HPDE6-E6E7 (cell line): ENCODE data around the gene RDH16.

Experiments
- DNase-seq: peaks from one replicate; pipeline ENCODE4 v3.0.0; 2011; ENCODE audit warnings: missing footprints; ENCODE audit errors: extremely low spot score

The RDH16 gene, protein sequence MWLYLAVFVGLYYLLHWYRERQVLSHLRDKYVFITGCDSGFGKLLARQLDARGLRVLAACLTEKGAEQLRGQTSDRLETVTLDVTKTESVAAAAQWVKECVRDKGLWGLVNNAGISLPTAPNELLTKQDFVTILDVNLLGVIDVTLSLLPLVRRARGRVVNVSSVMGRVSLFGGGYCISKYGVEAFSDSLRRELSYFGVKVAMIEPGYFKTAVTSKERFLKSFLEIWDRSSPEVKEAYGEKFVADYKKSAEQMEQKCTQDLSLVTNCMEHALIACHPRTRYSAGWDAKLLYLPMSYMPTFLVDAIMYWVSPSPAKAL

DNA sequence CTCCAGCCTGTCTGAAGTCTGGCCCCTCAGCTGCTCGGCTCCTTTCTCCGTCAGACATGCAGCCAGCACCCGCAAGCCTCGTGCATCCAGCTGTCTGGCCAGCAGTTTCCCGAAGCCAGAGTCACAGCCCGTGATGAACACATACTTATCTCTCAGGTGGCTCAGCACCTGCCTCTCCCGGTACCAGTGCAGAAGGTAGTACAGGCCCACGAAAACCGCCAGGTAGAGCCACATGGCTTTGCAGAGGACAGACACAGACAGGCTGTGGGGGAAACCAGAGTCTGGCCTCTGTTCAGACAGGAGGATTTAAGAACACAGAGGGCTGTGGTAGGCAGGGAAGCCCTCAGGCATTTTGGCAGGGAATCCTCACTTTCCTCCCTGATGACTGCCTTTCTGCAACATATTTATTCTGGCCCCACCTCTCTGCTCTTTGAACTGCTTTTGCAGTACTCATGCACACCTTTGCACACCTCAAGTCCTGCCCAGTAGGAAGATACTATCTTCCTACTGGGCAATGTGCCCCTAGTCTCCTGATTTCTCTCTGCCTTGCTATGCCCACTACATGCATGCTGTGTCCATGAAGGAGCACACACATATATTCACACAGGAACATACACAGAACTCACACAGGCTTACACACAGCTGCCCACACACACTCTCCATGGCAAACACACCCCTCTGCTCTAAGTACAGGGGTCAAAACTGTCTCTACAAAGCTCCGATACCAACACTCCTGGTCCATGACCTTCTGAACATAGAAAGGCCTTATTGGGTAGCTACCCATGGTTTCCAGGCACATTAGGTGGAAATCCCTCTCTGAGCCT lies at the start of gene RDH16:
RDH16 (minus strand) TSS at position 380 of the 824 bp plus-strand sequence; CDS start at position 234, 146 bp downstream.
- DNase-seq = no peak

- DNase-seq = no peak
Measured at GRCh38 chr12:57006809-57007475, 49.5 kb upstream of the RDH16 start.

DNA sequence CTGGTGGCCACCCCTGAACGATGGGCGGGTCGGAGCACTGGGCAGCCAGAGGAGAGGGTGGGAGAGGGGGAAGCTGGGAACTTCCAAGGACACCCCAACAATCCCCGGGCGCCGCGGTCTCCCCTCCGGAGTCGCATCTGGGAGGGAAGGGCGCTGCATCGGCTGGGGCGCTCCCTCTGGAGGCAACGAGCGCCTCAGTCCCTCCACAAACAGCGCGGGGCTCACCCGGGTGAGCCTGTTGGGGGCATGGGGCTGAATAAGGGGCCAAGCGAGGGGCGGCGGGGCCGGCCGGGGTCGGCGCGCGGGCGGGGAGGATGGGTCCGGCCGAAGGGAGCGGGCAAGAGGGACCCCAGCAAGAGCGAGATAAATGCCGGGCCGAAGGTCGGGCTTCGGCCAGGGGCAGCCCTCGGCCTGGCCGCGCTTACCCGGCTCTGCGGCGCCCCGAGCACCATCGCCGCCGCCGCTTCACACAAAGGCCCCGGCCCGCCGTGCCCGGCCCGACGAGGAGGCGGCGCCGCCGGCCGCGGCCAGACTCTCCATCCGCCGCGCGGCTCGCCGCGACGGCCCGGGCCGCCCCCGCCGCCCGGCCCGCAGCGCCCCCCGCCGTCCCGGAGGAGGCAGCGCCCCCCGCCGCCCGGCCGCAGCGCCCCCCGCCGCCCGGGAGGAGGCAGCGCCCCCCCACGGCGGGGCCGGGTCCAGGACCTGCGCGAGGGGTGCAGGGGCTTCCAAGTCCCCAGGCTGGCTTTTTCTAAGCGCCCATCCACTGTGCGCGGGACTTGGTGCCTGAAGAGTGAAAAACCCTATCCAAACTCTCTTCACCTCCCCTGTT lies 48.8 kb upstream of the RDH16 start, which contains the start of gene ZBTB39:
ZBTB39 (minus strand) TSS at position 567 of the 829 bp plus-strand sequence. CDS start 1,629 bp downstream, outside the sequence.
- DNase-seq = peak; percentile 71

- DNase-seq = no peak
Measured at GRCh38 chr12:57004651-57005050, 47.2 kb upstream of the RDH16 start.

DNA sequence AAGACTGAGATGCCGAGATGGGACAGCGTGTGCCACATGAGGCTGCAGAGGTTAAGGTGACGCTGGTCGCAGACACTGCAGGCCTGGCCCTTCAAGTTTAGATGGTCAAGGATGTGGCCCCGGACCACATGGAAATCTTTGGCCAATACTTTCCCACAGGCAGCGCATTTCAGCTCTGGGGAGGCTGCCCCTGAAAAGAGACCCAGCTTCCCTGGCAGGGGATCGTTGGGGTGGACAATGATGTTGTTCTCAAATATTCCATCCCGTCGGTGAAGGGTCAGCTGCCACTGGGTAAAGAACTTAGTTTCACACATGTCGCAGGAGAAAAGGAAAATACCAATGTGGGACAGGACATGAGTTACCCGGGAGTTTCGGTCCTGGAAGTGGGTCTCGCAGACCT lies 46.0 kb upstream of the RDH16 start:
- DNase-seq = no peak

DNA sequence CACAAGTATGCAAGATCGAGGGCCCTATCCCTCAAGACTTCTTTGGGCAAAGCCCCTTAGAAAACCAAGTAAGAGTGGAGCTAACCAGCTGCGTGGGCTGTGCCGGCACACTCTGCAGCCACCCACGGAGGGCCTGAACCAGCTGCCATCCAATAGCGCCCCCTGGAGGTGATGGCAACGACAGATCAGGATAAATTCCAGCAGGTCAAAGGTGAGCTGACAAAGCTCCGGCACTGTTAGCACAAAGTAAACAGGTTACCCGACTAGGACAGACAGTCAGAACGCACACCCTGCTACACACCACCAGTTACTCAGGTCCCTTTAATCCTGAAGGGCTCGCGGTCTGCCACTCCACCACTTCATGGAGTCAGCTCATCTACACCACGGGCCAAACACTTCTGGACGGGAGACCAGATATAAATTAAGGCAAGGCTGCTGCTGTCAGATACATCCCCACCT lies 44.1 kb upstream of the RDH16 start:
- DNase-seq = peak; percentile 56

DNA sequence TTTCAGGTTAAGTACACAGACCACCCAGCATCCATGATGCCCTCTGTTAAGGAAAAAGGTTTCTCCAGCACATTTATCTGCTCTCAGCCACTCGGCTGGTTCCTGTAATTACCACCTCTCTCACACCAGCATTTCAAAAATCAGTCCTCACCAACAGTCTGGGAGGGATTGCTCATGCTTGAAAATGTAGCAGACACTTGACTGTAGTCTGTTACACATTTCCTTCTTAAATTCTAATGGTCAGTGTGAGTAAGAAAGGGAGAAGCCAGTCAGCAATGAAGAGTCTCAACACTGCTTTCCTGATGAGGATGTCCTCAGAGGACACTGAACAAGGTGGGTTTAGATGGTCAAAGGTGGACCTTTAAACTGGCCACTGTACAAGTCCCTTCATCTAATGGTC lies 43.0 kb upstream of the RDH16 start:
- no peak for DNase-seq

- DNase-seq = no peak
Measured at GRCh38 chr12:56999456-56999855, 42.0 kb upstream of the RDH16 start.

GRCh38 chr12:56998981-56999380 lies 41.6 kb upstream of the RDH16 start:
- DNase-seq = no peak

DNA sequence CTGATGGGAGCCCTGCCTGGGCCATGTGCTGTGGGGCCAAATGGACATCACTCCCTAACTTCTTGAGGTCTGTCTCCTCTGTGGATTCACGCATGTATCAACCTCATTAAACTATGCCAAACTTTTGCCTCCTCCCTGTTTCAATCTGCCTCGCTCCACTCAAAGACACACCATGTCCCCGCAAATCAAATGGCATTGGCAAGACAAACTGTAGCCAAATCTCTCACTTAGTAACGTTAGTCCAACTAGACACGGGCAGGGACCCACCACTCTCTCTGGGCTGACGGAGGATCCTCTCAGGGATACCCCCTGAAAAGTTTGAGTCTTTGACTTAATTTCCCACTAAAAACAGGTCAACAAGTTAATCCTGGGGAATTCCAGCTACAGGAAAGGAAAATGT lies 40.9 kb upstream of the RDH16 start:
- no peak for DNase-seq

DNA sequence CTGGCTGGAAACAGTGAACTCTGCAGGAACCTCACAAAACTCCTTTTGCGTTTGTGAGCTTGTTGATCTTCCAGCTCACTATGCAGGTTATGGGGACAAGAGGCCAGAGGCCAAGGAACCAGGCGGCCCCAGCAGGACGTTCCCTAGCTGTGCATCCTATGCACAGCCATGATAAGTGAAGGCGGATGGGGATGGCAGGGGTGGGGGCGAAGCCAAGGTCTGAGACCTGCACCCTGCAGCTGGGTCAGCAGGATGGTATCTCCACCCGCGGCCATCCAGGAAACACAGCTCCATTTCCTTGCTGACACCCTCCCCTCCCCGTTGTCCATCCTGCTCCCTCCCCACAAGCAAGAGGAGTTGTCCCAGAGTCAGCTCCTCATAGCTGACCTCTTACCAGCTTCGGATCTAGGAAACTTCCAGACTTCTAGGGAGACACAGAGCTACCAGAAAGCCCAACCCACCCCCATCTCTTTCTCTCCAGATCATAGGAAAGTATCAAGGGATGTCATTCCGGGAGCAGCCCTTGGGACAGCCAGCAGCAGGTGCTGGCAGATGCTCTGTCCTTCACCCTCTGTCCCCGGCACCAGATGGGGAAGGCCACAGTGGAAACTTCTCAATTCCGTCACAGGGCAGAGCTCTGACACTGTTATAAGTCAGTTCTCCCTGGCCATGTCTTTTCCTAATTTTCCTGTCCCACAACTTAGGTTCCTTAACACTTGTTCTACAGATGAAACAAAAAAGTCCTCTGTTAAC lies 39.6 kb upstream of the RDH16 start:
- DNase-seq = no peak

- no peak for DNase-seq
Measured at GRCh38 chr12:56995930-56996496, 38.6 kb upstream of the RDH16 start.

DNA sequence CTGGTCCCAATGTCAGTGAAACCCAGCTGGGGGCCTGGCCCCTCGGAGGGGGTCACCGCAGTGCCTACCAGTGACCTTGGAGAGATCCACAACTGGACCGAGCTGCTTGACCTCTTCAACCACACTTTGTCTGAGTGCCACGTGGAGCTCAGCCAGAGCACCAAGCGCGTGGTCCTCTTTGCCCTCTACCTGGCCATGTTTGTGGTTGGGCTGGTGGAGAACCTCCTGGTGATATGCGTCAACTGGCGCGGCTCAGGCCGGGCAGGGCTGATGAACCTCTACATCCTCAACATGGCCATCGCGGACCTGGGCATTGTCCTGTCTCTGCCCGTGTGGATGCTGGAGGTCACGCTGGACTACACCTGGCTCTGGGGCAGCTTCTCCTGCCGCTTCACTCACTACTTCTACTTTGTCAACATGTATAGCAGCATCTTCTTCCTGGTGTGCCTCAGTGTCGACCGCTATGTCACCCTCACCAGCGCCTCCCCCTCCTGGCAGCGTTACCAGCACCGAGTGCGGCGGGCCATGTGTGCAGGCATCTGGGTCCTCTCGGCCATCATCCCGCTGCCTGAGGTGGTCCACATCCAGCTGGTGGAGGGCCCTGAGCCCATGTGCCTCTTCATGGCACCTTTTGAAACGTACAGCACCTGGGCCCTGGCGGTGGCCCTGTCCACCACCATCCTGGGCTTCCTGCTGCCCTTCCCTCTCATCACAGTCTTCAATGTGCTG lies 38.0 kb upstream of the RDH16 start:
- DNase-seq = no peak

- DNase-seq = no peak
Measured at GRCh38 chr12:56994231-56994746, 36.9 kb upstream of the RDH16 start.

DNA sequence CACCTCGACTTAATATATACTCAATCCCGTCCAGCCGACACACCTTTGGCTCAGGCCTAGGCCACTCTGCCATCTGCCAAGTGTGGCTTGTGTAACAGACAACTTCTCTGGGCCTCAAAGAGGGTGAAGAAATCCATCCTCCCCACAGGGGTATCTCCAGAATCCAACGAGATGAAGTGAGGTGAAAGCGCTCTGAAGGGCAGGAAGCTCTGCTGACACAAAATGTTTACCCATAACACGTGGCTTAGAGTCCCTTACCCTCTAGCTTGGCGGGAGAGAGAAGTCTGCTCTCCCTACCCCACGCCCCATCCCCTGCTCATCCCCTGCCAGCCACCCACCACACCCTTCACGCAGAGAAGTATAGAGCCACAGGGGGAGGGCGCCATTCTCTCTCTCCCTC lies 35.9 kb upstream of the RDH16 start:
- DNase-seq = no peak

- DNase-seq = no peak
Measured at GRCh38 chr12:56991319-56992246, 34.2 kb upstream of the RDH16 start.

DNA sequence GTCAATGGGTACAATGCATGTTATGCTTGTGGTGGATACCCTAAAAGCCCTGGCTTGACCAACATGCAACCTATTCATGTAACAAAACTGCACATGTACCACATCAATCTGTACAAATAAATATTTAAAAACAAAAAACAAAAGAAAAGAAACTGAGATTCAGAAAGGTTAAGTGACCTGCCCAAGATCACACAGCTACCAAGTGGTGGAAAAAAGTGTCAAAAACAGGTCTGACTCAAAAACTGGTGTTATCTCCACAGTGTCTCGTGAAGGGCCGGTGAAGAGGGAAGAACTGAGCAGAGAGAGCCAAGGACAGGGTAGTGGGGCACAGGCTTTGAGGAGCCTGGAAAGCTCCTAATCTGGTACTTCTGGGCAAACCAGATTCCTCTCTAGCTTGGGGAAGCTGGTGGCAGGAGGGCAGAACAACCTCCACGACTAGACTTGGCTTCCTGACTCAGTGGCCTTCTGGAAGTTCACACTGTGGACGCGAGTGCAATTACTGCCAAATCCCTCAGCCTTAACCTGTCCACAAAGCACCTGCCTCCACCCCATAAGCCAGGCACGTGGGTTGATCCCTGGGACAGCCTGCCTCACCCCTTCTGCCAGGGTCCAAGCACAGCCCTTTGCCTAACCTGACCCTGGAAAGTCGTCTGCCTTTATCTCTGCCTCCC lies 33.4 kb upstream of the RDH16 start:
- no peak for DNase-seq
